Activated T-cell treated with anti-CD3 and anti-CD28 coated beads, Interleukin-2, amount 50 U/mL, for 4 hours (primary cell): ENCODE data around the gene RIN3. TPM values are rescaled to one million over a fixed set of nuclear protein-coding genes. Genes with fewer than 3 reads are reported as not detected.

ENCODE experiments used
- ATAC-seq, 2 donors: fragments of 200-7000 bp; cut with Tn5 transposase; one replicate each; pipeline ENCODE4 v1.10.0; 2021
- DNase-seq: peaks from one replicate; pipeline ENCODE4 v3.0.0-alpha.2; 2020
- H3K27me3 Mint-ChIP-seq: one replicate; pipeline ENCODE4 v1.8.0; 2021; ENCODE audit warnings: low read depth, mixed read lengths
- H3K36me3 Mint-ChIP-seq: one replicate; pipeline ENCODE4 v1.8.0; 2022; ENCODE audit warnings: mixed read lengths; ENCODE audit not compliant: insufficient read depth
- H3K4me1 Mint-ChIP-seq: one replicate; pipeline ENCODE4 v1.8.0; 2021; ENCODE audit warnings: low read depth, mixed read lengths
- H3K4me3 Mint-ChIP-seq: one replicate; pipeline ENCODE4 v1.8.0; 2021; ENCODE audit warnings: mild to moderate bottlenecking, moderate library complexity, mixed read lengths
- H3K9me3 Mint-ChIP-seq: one replicate; pipeline ENCODE4 v1.8.0; 2021; ENCODE audit warnings: mixed read lengths
- total RNA-seq, 3 donors: library from RNA; stranded (reverse); gene quantifications; one replicate each; pipeline ENCODE4 v1.2.1, GENCODE V29; 2021

The RIN3 gene
- total RNA-seq, 3 donors from 2014 or later, result 14.2 to 24.3 (median 18.5) TPM

- H3K4me1 Mint-ChIP-seq, result peaks cover 18% of the 10 kb centered on the region
- peaks cover 3% of the 10 kb centered on the region for H3K27me3 Mint-ChIP-seq
- peak overlapping the region; percentile 35 for H3K4me3 Mint-ChIP-seq
- H3K36me3 Mint-ChIP-seq, result no peaks in the 10 kb centered on the region
- H3K9me3 Mint-ChIP-seq, result no peaks in the 10 kb centered on the region
- ATAC-seq (no peak), DNase-seq (no peak)
Observed at GRCh38 chr14:92511453-92512238, 1.9 kb upstream of the RIN3 start.

GRCh38 chr14:92512807-92513203, 776 bp upstream of the RIN3 start:
- Mint-ChIP-seq H3K36me3 (no peaks in the 10 kb centered on the region), H3K4me3 (peak overlapping the region; percentile 78), H3K27me3 (peaks cover 5% of the 10 kb centered on the region), H3K4me1 (peaks cover 24% of the 10 kb centered on the region), H3K9me3 (no peaks in the 10 kb centered on the region)
- no peak for ATAC-seq
- DNase-seq, result no peak

GRCh38 chr14:92513966-92514843, 624 bp downstream of the RIN3 start:
- H3K4me1 Mint-ChIP-seq, result peaks cover 37% of the 10 kb centered on the region
- no peaks in the 10 kb centered on the region for H3K9me3 Mint-ChIP-seq
- peaks cover 5% of the 10 kb centered on the region for H3K27me3 Mint-ChIP-seq
- no peaks in the 10 kb centered on the region for H3K36me3 Mint-ChIP-seq
- DNase-seq, result peak; percentile 54
- H3K4me3 Mint-ChIP-seq, result peak overlapping the region; percentile 81
- peak; percentile 44 to 59 for ATAC-seq

GRCh38 chr14:92514844-92515514, 1.4 kb downstream of the RIN3 start:
- Mint-ChIP-seq H3K4me1 (peaks cover 42% of the 10 kb centered on the region), H3K9me3 (no peaks in the 10 kb centered on the region), H3K4me3 (peak overlapping the region; percentile 81), H3K27me3 (peaks cover 5% of the 10 kb centered on the region), H3K36me3 (no peaks in the 10 kb centered on the region)
- DNase-seq (no peak), ATAC-seq (no peak)

GRCh38 chr14:92515546-92516343, 2.2 kb downstream of the RIN3 start:
- DNase-seq (no peak), ATAC-seq (no peak)
- H3K27me3 Mint-ChIP-seq, result peaks cover 5% of the 10 kb centered on the region
- peaks cover 44% of the 10 kb centered on the region for H3K4me1 Mint-ChIP-seq
- peak overlapping the region; percentile 81 for H3K4me3 Mint-ChIP-seq
- H3K9me3 Mint-ChIP-seq, result no peaks in the 10 kb centered on the region
- peaks cover under 1% of the 10 kb centered on the region for H3K36me3 Mint-ChIP-seq

- Mint-ChIP-seq H3K4me1 (peaks cover 47% of the 10 kb centered on the region), H3K9me3 (no peaks in the 10 kb centered on the region), H3K4me3 (no peak overlapping the region), H3K36me3 (peaks cover 2% of the 10 kb centered on the region), H3K27me3 (peaks cover 5% of the 10 kb centered on the region)
- ATAC-seq (no peak), DNase-seq (no peak)
Observed at GRCh38 chr14:92516344-92516965, 2.9 kb downstream of the RIN3 start.

- Mint-ChIP-seq H3K27me3 (peaks cover 5% of the 10 kb centered on the region), H3K9me3 (no peaks in the 10 kb centered on the region), H3K36me3 (peaks cover 2% of the 10 kb centered on the region), H3K4me3 (no peak overlapping the region), H3K4me1 (peaks cover 49% of the 10 kb centered on the region)
- ATAC-seq (peak; percentile 14 to 19), DNase-seq (peak; percentile 56)
Observed at GRCh38 chr14:92516966-92517506, 3.5 kb downstream of the RIN3 start.

GRCh38 chr14:92517761-92518160, 4.2 kb downstream of the RIN3 start:
- H3K9me3 Mint-ChIP-seq, result no peaks in the 10 kb centered on the region
- H3K36me3 Mint-ChIP-seq, result peaks cover 2% of the 10 kb centered on the region
- no peak overlapping the region for H3K4me3 Mint-ChIP-seq
- peaks cover 45% of the 10 kb centered on the region for H3K4me1 Mint-ChIP-seq
- ATAC-seq, result no peak
- DNase-seq, result no peak
- H3K27me3 Mint-ChIP-seq, result peaks cover 2% of the 10 kb centered on the region

GRCh38 chr14:92519246-92520101, 5.9 kb downstream of the RIN3 start:
- H3K4me1 Mint-ChIP-seq, result peaks cover 49% of the 10 kb centered on the region
- peaks cover 2% of the 10 kb centered on the region for H3K36me3 Mint-ChIP-seq
- no peak overlapping the region for H3K4me3 Mint-ChIP-seq

GRCh38 chr14:92520102-92521057, 6.8 kb downstream of the RIN3 start:
- ATAC-seq, result no peak
- Mint-ChIP-seq H3K4me1 (peaks cover 48% of the 10 kb centered on the region), H3K36me3 (peaks cover 2% of the 10 kb centered on the region), H3K27me3 (peaks cover 2% of the 10 kb centered on the region), H3K9me3 (no peaks in the 10 kb centered on the region), H3K4me3 (no peak overlapping the region)
- DNase-seq, result no peak

More at GRCh38 chr14:92519246-92520101, 5.9 kb downstream of the RIN3 start:
- Mint-ChIP-seq H3K27me3 (peaks cover 2% of the 10 kb centered on the region), H3K9me3 (no peaks in the 10 kb centered on the region)
- DNase-seq, result no peak
- no peak for ATAC-seq

GRCh38 chr14:92521058-92521415, 7.5 kb downstream of the RIN3 start:
- Mint-ChIP-seq H3K4me1 (peaks cover 42% of the 10 kb centered on the region), H3K27me3 (peaks cover 2% of the 10 kb centered on the region), H3K4me3 (no peak overlapping the region), H3K9me3 (no peaks in the 10 kb centered on the region), H3K36me3 (peaks cover 2% of the 10 kb centered on the region)
- ATAC-seq, result no peak
- DNase-seq, result no peak

- peaks cover 25% of the 10 kb centered on the region for H3K4me1 Mint-ChIP-seq
- H3K4me3 Mint-ChIP-seq, result no peak overlapping the region
- no peaks in the 10 kb centered on the region for H3K9me3 Mint-ChIP-seq
- H3K27me3 Mint-ChIP-seq, result no peaks in the 10 kb centered on the region
- H3K36me3 Mint-ChIP-seq, result peaks cover 2% of the 10 kb centered on the region
- ATAC-seq (no peak), DNase-seq (no peak)
Observed at GRCh38 chr14:92523752-92524151, 10.2 kb downstream of the RIN3 start.
